ENCODE measurements around the gene SLC10A4. TPM values are rescaled to one million over a fixed set of nuclear protein-coding genes. Genes with fewer than 3 reads are reported as not detected.

Gene SLC10A4
- total RNA-seq, 2 experiments from 2014 or later: not detected

GRCh38 chr4:48483777-48484493 is 792 bp downstream of the SLC10A4 start:
- H3K4me3 Mint-ChIP-seq: peak overlapping the region; percentile 62
- peaks cover 78% of the 10 kb centered on the region for H3K27me3 Mint-ChIP-seq
- Histone ChIP-seq H3K4me3 (ENCODE audit: low read length) (peak overlapping the region; percentile 16), H3K27ac (ENCODE audit: low read depth in 1 of 2, low read length in 2 of 2) (no peak overlapping the region), H3K36me3 (ENCODE audit: insufficient read depth, low read length) (no peaks in the 10 kb centered on the region), H3K27me3 (ENCODE audit: control insufficient read depth in 1 of 2, insufficient read depth in 2 of 2, low read length in 2 of 2) (peaks cover 45 to 71% of the 10 kb centered on the region in 2 experiments), H3K9me3 (ENCODE audit: control insufficient read depth in 1 of 2, insufficient read depth in 1 of 2, low read length in 2 of 2) (peaks cover 0 to 5% of the 10 kb centered on the region in 2 experiments), H3K4me1 (ENCODE audit: insufficient read depth, low read length) (peaks cover 18% of the 10 kb centered on the region)
- TF ChIP-seq CTCF (IDR thresholded peaks at IDR 0.05): no peak
- H3K9me3 Mint-ChIP-seq: no peaks in the 10 kb centered on the region
- ATAC-seq (ENCODE audit: poor library complexity) (peak; percentile 64), DNase-seq (peak in 3 of 14 experiments; percentile 5 to 43 (median 35))
- no peaks in the 10 kb centered on the region for H3K36me3 Mint-ChIP-seq (ENCODE audit: low read depth)
- ChIA-PET POLR2A (interaction anchor here (1.5 kb wide), 1 partner anchor 11 kb away, joined by 5 read pairs; no protein-coding TSS in a partner anchor), CTCF (no interaction called here)
- H3K27ac Mint-ChIP-seq: no peak overlapping the region
- intact Hi-C loops (cut with DNase I, micrococcal nuclease): no loop called here
- peaks cover 12% of the 10 kb centered on the region for H3K4me1 Mint-ChIP-seq (ENCODE audit: low read depth)

- peaks cover 84% of the 10 kb centered on the region for H3K27me3 Mint-ChIP-seq
- Histone ChIP-seq H3K4me3 (ENCODE audit: low read length) (peak overlapping the region; percentile 16), H3K9me3 (ENCODE audit: control insufficient read depth in 1 of 2, insufficient read depth in 1 of 2, low read length in 2 of 2) (peaks cover 0 to 5% of the 10 kb centered on the region in 2 experiments), H3K27me3 (ENCODE audit: control insufficient read depth in 1 of 2, insufficient read depth in 2 of 2, low read length in 2 of 2) (peaks cover 49 to 78% of the 10 kb centered on the region in 2 experiments), H3K4me1 (ENCODE audit: insufficient read depth, low read length) (peaks cover 19% of the 10 kb centered on the region), H3K36me3 (ENCODE audit: insufficient read depth, low read length) (no peaks in the 10 kb centered on the region), H3K27ac (ENCODE audit: low read depth in 1 of 2, low read length in 2 of 2) (no peak overlapping the region)
- H3K36me3 Mint-ChIP-seq (ENCODE audit: low read depth): no peaks in the 10 kb centered on the region
- H3K4me1 Mint-ChIP-seq (ENCODE audit: low read depth): peaks cover 12% of the 10 kb centered on the region
- CTCF ChIA-PET: no interaction called here
- no peak for TF ChIP-seq CTCF (IDR thresholded peaks at IDR 0.05)
- no peaks in the 10 kb centered on the region for H3K9me3 Mint-ChIP-seq
- no peak overlapping the region for H3K27ac Mint-ChIP-seq
- no peak for DNase-seq
- peak overlapping the region; percentile 62 for H3K4me3 Mint-ChIP-seq
- POLR2A ChIA-PET: interaction anchor here (1.5 kb wide), 1 partner anchor 10 kb away, joined by 5 read pairs; no protein-coding TSS in a partner anchor
- intact Hi-C loops (cut with DNase I, micrococcal nuclease): no loop called here
- ATAC-seq (ENCODE audit: poor library complexity): no peak
Observed at GRCh38 chr4:48484494-48485168, 1.5 kb downstream of the SLC10A4 start.

- H3K27ac Mint-ChIP-seq: no peak overlapping the region
- CTCF ChIA-PET: no interaction called here
- H3K4me3 Mint-ChIP-seq: peak overlapping the region; percentile 77
Observed at GRCh38 chr4:48489683-48490011, 6.5 kb downstream of the SLC10A4 start.

More at GRCh38 chr4:48489683-48490011, 6.5 kb downstream of the SLC10A4 start:
- Histone ChIP-seq H3K27ac (ENCODE audit: low read depth in 1 of 2, low read length in 2 of 2) (no peak overlapping the region), H3K27me3 (ENCODE audit: control insufficient read depth in 1 of 2, insufficient read depth in 2 of 2, low read length in 2 of 2) (peaks cover 32 to 69% of the 10 kb centered on the region in 2 experiments), H3K4me3 (ENCODE audit: low read length) (no peak overlapping the region), H3K36me3 (ENCODE audit: insufficient read depth, low read length) (no peaks in the 10 kb centered on the region), H3K4me1 (ENCODE audit: insufficient read depth, low read length) (peaks cover 15% of the 10 kb centered on the region), H3K9me3 (ENCODE audit: control insufficient read depth in 1 of 2, insufficient read depth in 1 of 2, low read length in 2 of 2) (peaks cover 0 to 4% of the 10 kb centered on the region in 2 experiments)
- no peak for ATAC-seq (ENCODE audit: poor library complexity)
- Mint-ChIP-seq H3K4me1 (ENCODE audit: low read depth) (peaks cover 4% of the 10 kb centered on the region), H3K27me3 (peaks cover 74% of the 10 kb centered on the region), H3K9me3 (no peaks in the 10 kb centered on the region), H3K36me3 (ENCODE audit: low read depth) (no peaks in the 10 kb centered on the region)
- intact Hi-C loops (cut with DNase I, micrococcal nuclease): no loop called here
- POLR2A ChIA-PET: no interaction called here
- DNase-seq: no peak
- TF ChIP-seq CTCF (IDR thresholded peaks at IDR 0.05): no peak
